DMS153 (cell line): ENCODE measurements around the gene BMP8B.

Experiments used
- DNase-seq: peaks from one replicate; lab custom pipeline; 2025; lab: John Stamatoyannopoulos, UW

Gene BMP8B

DNA sequence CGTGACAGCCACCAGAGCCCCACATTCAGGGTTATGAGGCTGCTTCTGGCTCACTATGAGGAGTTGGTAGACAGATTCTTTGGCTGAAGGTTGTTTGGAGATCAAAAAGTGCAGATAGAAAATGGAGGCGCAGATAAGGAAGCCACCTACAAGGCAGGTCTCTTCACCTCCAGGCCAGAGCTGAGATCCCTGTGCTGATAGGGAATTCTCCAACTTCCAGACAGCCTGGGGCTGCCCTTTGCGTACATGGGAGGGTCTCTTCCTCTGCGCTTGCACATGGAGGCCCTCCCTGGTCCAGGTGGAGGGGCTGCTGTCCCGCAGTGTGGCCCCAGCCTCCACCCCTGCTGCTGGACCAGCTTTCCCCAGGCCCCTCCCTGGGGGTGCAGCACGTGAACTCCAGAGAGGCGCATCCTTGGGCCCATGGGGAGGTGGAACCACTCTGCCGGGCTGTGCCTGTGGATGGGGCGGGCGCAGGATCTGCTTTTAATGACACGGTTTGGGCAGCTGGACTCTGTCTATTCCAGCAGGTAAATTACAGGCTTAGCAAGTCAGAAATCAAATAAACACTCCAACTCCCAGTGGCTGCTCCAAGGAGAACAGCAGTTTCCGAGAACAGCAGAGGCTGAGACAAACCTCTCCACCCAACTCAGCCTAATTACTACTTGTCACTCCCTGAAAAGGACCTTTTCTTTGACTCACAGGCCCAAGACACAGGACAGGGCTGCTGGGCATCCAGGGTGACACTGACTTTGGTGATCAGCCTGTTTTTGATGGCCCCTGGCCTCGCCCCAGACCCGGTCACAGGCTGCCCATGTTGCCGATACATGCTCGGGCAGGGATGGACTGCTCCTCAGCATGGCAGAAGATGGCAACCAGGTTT lies 29.9 kb downstream of the BMP8B start:
- DNase-seq = no peak

DNA sequence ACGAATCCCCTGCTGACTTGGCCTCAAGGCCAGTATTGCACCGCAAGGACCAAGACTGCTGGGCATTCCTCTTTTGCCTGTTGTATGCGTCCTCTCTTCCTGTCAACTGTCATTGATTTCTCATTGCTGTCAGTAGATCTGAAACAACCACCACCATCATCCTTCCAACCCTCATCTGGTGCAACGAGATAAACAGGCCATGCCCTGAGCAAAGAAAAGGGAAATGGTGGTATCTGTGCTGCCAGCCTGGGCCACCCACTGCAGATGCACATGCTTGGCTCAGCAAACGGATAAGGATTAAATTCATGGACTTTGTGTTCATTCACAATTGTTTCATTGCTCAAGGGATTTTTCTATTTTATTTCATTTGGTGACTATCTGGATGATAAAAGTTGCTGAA lies 31.2 kb downstream of the BMP8B start:
- DNase-seq = no peak

- no peak for DNase-seq
Observed at GRCh38 chr1:39755965-39756659, 32.6 kb downstream of the BMP8B start.

- no peak for DNase-seq
Observed at GRCh38 chr1:39754906-39755504, 33.7 kb downstream of the BMP8B start.

DNA sequence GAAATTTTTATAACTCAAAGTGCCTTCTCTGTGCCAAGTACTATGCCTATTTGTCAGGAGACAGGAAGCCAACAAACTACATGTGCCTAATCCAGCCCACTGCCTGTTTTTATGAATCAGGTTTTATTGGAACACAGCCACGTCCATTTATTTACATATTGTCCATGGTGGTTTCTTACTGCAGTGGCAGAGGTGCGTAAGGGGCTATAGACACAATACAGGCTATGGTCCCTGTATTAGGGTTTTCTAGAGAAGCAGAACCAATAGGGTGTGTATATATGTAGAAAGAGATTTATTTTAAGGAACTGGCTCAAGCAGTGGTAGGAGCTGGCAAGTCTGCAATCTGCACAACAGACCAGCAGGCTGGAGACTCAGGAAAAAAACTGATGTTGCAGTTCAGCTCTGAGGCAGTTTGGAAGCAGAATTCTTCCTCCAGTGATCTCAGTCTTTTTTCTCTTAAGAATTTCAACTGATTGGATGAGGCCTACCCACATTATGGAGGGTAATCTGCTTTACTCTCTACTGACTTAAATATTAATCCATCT lies 34.6 kb downstream of the BMP8B start:
- no peak for DNase-seq

DNA sequence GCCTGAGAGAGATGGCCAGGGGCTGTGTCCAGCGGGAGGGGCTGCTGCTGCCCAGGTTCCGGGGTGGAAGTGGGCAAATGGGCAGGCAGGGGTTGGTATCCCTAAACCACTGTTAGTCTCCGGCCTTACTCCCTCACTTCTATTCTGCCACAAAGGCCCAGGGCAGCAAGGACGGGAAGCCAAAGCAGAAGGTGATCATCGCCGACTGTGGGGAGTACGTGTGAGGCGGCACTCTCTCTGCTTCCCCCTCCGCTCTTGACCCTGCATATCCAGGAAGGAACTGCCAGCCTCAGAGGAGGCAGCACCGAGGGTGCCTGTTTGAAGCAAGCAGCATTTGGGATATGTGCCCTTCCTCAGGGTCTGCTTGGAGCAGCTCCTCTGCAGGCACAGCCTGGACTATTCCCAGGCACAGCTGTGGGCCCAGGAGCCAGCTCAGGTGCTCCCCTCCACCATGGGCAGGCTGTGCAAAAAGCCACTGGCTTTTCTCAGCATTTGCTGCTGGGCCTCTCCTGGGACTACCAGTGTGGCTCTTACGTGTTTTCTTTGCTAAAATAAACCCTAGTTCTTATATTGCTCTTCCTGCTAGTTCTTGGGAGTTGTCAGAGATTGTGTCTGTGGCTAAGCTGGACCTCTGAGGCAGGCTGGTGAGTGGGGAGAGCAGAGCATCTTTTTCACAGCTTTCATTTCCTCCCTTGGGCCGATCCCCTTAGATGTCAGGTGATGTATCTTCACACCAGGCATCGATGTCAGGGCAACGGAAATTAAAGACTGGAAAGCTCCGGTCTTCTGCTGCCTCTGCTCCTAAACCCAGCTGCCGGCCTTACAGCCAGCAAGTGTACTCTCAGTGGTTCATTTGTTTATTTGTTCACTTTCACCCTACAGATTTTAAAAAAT lies 35.3 kb downstream of the BMP8B start:
- no peak for DNase-seq

GRCh38 chr1:39752703-39753102 lies 36.0 kb downstream of the BMP8B start:
- no peak for DNase-seq

DNA sequence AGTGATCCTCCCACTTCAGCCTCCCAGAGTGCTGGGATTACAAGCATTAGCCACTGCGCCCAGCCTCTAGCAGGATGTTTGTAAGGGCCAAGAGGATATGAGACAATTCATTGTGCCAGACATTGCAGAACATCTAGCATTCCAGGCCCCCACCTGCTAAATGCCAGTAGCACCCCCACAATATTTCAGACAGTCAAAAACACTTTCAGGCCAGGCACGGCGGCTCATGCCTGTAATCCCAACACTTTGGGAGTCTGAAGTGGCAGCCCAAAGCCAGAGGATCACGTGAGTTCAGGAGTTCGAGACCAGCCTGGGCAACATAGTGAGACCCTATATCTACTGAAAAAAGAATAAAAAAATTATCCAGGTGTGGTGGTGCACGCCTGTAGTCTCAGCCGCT lies 37.1 kb downstream of the BMP8B start:
- no peak for DNase-seq

- DNase-seq = no peak
Observed at GRCh38 chr1:39745016-39745670, 43.5 kb downstream of the BMP8B start.

GRCh38 chr1:39738622-39739366 lies 49.9 kb downstream of the BMP8B start, which contains the start of gene PPIE:
PPIE (plus strand) TSS chr1:39738882; CDS start chr1:39738901, 19 bp downstream.
- DNase-seq = peak; percentile 94

DNA sequence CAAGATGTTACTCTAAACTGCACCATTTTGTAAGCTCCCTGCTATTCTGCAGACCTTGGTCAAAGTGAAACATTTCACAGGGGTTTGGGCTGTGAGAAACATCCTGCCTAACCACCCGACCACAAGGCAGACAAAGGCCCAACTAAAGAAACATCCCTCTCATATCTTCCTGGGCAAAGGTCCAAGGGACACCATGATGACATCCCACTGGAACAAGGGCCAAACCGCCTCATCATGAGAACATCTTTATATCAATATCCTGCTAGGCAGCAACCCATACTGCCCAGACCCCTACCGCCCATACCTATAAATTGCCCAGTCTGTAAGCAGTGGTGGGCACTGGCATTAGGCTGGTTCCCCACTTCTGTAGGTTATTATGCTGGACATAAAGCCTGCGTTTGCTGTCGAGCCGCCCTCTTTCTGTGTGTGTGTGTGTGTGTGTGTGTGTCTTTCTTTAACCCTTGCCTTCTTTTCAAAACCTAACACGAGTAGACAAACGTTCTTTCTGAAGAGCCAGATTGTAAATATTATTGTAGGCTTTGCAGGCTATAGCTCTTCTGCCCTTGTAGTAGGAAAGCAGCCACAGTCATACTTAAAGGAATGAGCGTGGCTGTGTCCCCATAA lies 51.0 kb downstream of the BMP8B start:
- no peak for DNase-seq

DNA sequence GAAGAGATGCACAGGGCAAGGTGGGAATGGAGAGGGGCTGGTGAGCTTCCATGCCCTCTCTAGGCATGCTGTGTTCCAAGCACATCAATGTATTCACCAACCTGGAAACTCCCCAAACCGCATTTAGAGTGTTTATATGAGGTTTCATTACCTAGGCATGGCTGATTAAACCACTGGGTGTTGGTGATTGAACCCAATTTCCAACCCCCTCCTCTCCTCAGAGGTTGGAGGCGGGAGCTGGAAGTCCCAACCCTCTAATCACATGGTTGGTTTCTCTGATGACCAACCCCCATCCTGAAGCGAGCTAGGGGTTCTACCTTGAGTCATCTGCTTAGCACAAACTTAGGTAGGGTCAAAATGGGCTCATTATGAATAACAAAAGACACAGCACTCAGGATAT lies 52.9 kb downstream of the BMP8B start:
- DNase-seq = no peak

- no peak for DNase-seq
Observed at GRCh38 chr1:39733161-39733560, 55.5 kb downstream of the BMP8B start.

DNA sequence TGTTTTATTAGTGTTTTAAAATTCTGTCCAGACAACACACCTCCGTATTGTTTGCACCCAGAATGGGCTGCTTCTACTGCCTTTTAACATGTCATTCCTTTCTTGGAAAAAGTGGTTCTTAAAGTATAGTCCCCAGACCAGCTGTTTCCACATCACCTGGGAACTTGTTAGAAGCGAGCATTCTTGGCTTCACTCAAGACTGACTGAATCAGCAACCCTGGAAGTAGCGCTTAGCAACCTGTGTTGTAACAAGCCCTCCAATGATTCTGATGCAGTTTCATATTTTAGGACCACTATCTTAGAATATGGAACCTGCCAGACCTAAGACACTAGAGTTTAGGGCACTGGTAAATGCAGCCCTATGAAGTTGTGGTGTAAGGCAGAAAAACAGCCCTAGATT lies 55.9 kb downstream of the BMP8B start:
- DNase-seq = no peak

DNA sequence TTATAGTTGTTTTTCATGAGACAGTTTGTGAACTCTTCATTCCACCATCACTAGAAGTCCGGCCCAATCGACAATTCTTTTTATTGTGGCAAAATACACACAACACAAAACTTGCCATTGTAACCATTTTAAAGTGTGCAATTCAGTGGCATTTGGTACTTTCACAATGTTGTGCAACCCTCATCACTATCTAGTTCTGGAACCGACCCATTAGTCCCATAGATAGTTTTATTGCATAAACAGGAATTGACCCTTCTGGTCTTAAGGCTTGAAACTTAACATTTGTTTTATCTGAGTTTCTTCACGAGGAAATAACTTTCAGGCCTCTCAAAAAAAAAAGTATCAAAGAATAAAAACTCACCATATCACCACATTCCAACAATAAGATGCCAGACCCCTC lies 58.8 kb downstream of the BMP8B start:
- no peak for DNase-seq

GRCh38 chr1:39729030-39729429 lies 59.6 kb downstream of the BMP8B start:
- DNase-seq = no peak

DNA sequence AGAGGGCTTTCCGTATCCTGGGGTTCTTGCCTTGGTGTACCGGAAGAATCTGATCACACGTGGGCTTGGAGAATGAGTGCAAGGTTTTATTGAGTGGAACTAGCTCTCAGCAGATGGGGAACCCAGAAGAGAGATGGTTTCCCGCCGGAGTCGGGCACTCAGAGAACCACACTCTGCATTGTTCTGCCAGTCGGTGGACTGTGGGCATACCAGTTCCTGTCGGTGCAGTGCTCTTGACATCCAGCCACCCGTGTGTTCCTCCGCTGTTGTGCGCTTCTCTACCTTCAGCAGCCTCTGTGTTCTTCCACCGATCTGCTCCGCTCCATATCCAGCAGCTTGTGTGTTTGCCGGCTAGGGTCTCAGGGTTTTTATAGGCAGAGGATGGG lies 60.7 kb downstream of the BMP8B start:
- DNase-seq = peak; percentile 76

- DNase-seq = no peak
Observed at GRCh38 chr1:39727221-39727931, 61.3 kb downstream of the BMP8B start.

GRCh38 chr1:39726600-39726999 lies 62.1 kb downstream of the BMP8B start:
- DNase-seq = no peak
